K562 (cell line): Measurements from ENCODE around the gene FKBP11. TPM values are rescaled to one million over a fixed set of nuclear protein-coding genes. Genes with fewer than 3 reads are reported as not detected.

Source experiments
- ATAC-seq: fragments of 200-7000 bp; cut with Tn5 transposase; 3 replicates; pipeline ENCODE4 v1.9.1; 2020; ENCODE audit warnings: moderate library complexity
- BruUV-seq: library from RNA; stranded (reverse); fragments of 400-500 nt; replicated peaks from 2 replicates; lab custom pipeline; 2021; lab: Mats Ljungman, UMichigan
- CTCF ChIA-PET: fragments of 300-600 bp; formaldehyde crosslinking; extraction: SDS; loops from one replicate; lab custom pipeline; 2021; ENCODE audit warnings: low intra/inter-chr PET ratio; lab: Yijun Ruan, JAX
- POLR2A ChIA-PET: fragments of 300-600, 350-650 bp; sonication (Branson Sonifier 250); formaldehyde crosslinking; extraction: SDS; loops from one replicate; lab custom pipeline; 2021; ENCODE audit warnings: antibody characterized with exemption, inconsistent platforms; lab: Yijun Ruan, JAX
- DNase-seq, 4 experiments: peaks; one replicate each; pipeline versions ENCODE4 v3.0.0 to v3.0.0-alpha.2; 2011 to 2018; ENCODE audit warnings: low spot score in 3 of 4, mixed read lengths in 3 of 4; ENCODE audit errors: extremely low read depth in 1 of 4
- FAIRE-seq: peaks from 2 replicates; lab custom pipeline; 2011; peaks lifted over from hg19 to GRCh38; lab: Jason Lieb, UNC
- H2AFZ ChIP-seq: 2 replicates; pipeline ENCODE4 v1.6.0; 2011; ENCODE audit warnings: low read depth, low read length, control low read depth, inconsistent platforms
- H3K27ac ChIP-seq: fragments of 200-600 bp; 3 replicates; pipeline ENCODE4 v1.8.0; 2011; ENCODE audit warnings: low read depth, mild to moderate bottlenecking, control low read depth, inconsistent platforms, low read length, moderate library complexity, mixed read lengths; ENCODE audit errors: extremely low read depth
- H3K27me3 ChIP-seq, 2 experiments: fragments of 300-600 bp in 1 of 2; 2 replicates in 1 of 2; 3 replicates in 1 of 2; pipeline versions ENCODE4 v1.6.0 to v1.8.0; 2011; ENCODE audit warnings: inconsistent platforms in 2 of 2, low read length in 2 of 2, mild to moderate bottlenecking in 1 of 2, mixed read lengths in 1 of 2, moderate library complexity in 1 of 2; ENCODE audit not compliant: control insufficient read depth in 2 of 2, insufficient read depth in 2 of 2
- H3K36me3 ChIP-seq: fragments of 300-600 bp; 3 replicates; pipeline ENCODE4 v1.8.0; 2011; ENCODE audit warnings: mild to moderate bottlenecking, low read length, inconsistent platforms; ENCODE audit not compliant: control insufficient read depth, insufficient read depth
- H3K4me1 ChIP-seq, 2 experiments: fragments of 200-600 bp in 1 of 2; replicated peaks in 1 of 2; 2 replicates in 1 of 2; 3 replicates in 1 of 2; pipeline versions ENCODE4 v1.5.1 to v1.8.0; 2011; ENCODE audit warnings: inconsistent platforms in 2 of 2, low read length in 2 of 2, mild to moderate bottlenecking in 1 of 2, mixed read lengths in 1 of 2, moderate library complexity in 1 of 2; ENCODE audit not compliant: control insufficient read depth in 2 of 2, insufficient read depth in 2 of 2
- H3K4me2 ChIP-seq: 2 replicates; pipeline ENCODE4 v1.6.1; 2011; ENCODE audit warnings: low read length, control low read depth, inconsistent platforms, mixed read lengths; ENCODE audit not compliant: insufficient read depth
- H3K4me3 ChIP-seq: fragments of 200-600 bp; sonication (generic), shearing (Covaris generic); 2 replicates; pipeline ENCODE4 v1.5.1; 2016; ENCODE audit warnings: control low read depth, inconsistent platforms
- H3K79me2 ChIP-seq: fragments of 200-600 bp; 3 replicates; pipeline ENCODE4 v1.8.0; 2011; ENCODE audit warnings: low read length, inconsistent platforms; ENCODE audit not compliant: control insufficient read depth, insufficient read depth
- H3K9ac ChIP-seq, 2 experiments: 2 replicates each; pipeline versions ENCODE4 v1.6.0 to v1.6.1; 2011; ENCODE audit warnings: low read depth in 2 of 2, low read length in 2 of 2, control low read depth in 1 of 2, inconsistent platforms in 1 of 2, mild to moderate bottlenecking in 1 of 2, mixed read lengths in 1 of 2; ENCODE audit not compliant: insufficient read depth in 1 of 2
- H3K9me1 ChIP-seq: one replicate; pipeline ENCODE4 v1.6.0; 2011; ENCODE audit warnings: inconsistent platforms, mild to moderate bottlenecking, low read length, moderate library complexity; ENCODE audit not compliant: control insufficient read depth, insufficient read depth
- H3K9me3 ChIP-seq: replicated peaks from 2 replicates; pipeline ENCODE4 v1.5.1; 2011; ENCODE audit warnings: low read depth, low read length, inconsistent platforms; ENCODE audit not compliant: control insufficient read depth, insufficient read depth
- H4K20me1 ChIP-seq: replicated peaks from 2 replicates; pipeline ENCODE4 v1.6.1; 2011; ENCODE audit warnings: low read length, inconsistent platforms, mixed read lengths; ENCODE audit not compliant: control insufficient read depth, insufficient read depth
- CCNT2 ChIP-seq: IDR thresholded peaks from 2 replicates; pipeline ENCODE4 v1.6.1; 2011; ENCODE audit warnings: borderline replicate concordance, low read depth, mild to moderate bottlenecking, moderate library complexity, mixed read lengths, low read length; ENCODE audit not compliant: insufficient read length; ENCODE audit errors: extremely low read depth
- CEBPG ChIP-seq, 3 experiments: fragments of 200-800 bp in 1 of 3; sonication (Bioruptor generic) in 1 of 3; sonication (generic) in 1 of 3; formaldehyde crosslinking in 1 of 3; IDR thresholded peaks in 2 of 3; conservative IDR thresholded peaks in 1 of 3; 2 replicates each; pipeline versions ENCODE4 v1.6.1 to v1.8.0; 2016 to 2022; ENCODE audit warnings: missing compliant biosample characterization in 2 of 3, missing genetic modification characterization in 2 of 3, mild to moderate bottlenecking in 1 of 3, missing genetic modification reagents in 1 of 3
- HOXB6 ChIP-seq: fragments of 250-450 bp; sonication (Bioruptor Pico); IDR thresholded peaks from 2 replicates; pipeline ENCODE4 v1.5.1; 2022; ENCODE audit warnings: mild to moderate bottlenecking, borderline replicate concordance
- MITF ChIP-seq: IDR thresholded peaks from 2 replicates; pipeline ENCODE4 v1.6.1; 2014; ENCODE audit warnings: antibody characterized with exemption
- ZBTB26 ChIP-seq: fragments of 450-650 bp; formaldehyde crosslinking; IDR thresholded peaks from 2 replicates; pipeline ENCODE4 v1.4.0; 2022; ENCODE audit warnings: missing genetic modification characterization
- ZNF146 ChIP-seq: IDR thresholded peaks from one replicate; pipeline ENCODE4 v1.6.1; 2018; ENCODE audit warnings: missing compliant biosample characterization; ENCODE audit not compliant: unreplicated experiment
- ZNF165 ChIP-seq: fragments of 250-450 bp; sonication (Bioruptor Pico); IDR thresholded peaks from 2 replicates; pipeline ENCODE4 v1.4.0; 2020; ENCODE audit warnings: borderline replicate concordance
- ZNF174 ChIP-seq: fragments of 250-450 bp; sonication (Bioruptor Pico); IDR thresholded peaks from 2 replicates; pipeline ENCODE4 v1.4.0; 2020; ENCODE audit warnings: mild to moderate bottlenecking
- ZNF707 ChIP-seq: fragments of 250-450 bp; sonication (Bioruptor Pico); conservative IDR thresholded peaks from 2 replicates; pipeline ENCODE4 v1.8.0; 2022; ENCODE audit warnings: inconsistent platforms, mild to moderate bottlenecking, moderate library complexity
- WGBS: fragments of 100-300 bp; shearing (Covaris generic); methylation state at CpG from one replicate; pipeline ENCODE4 v1.1.6; 2016; ENCODE audit warnings: low coverage, mixed read lengths; ENCODE audit not compliant: insufficient coverage; ENCODE audit errors: missing lambda C conversion rate; 5-methylcytosine and 5-hydroxymethylcytosine counted together
- in situ Hi-C: fragments of 300-500 bp; cut with MboI; formaldehyde crosslinking; loops from 4 replicates; pipeline ENCODE4 v1.15.0; 2018; ENCODE audit warnings: inconsistent platforms, mixed read lengths
- intact Hi-C: fragments of 100-400 bp; cut with micrococcal nuclease; formaldehyde crosslinking; loops from 2 replicates; pipeline ENCODE4 v1.14.2; 2022
- polyA plus RNA-seq, 8 experiments: library from polyadenylated mRNA; depleted of rRNA in 4 of 8; stranded (reverse) in 5 of 8; unstranded in 3 of 8; fragments of >200 nt; fragmentation: Nextera tagmentation in 2 of 8; fragmentation: Illumina TruSeq in 1 of 8; extraction: Ambion mirVana in 2 of 8; extraction: Trizol in 1 of 8; gene quantifications; 2 replicates each; pipeline versions ENCODE4 v1.2.1 to v1.2.3, GENCODE V29; 2011 to 2014; ENCODE audit warnings: inconsistent platforms in 1 of 8, missing spikeins in 1 of 8
- total RNA-seq, 7 experiments: library from RNA; depleted of rRNA in 6 of 7; stranded (reverse); fragments of >200 nt in 6 of 7; fragmentation: Illumina TruSeq in 2 of 7; extraction: Trizol in 2 of 7; gene quantifications; 2 replicates each; pipeline versions ENCODE4 v1.2.1 to v1.2.3, GENCODE V29; 2011 to 2021; ENCODE audit warnings: low replicate concordance in 1 of 7

FKBP11 gene
- total and polyA plus RNA-seq, 9 of the 15 experiments (the other 6 are each of a cell fraction or from before 2014, with no cell fraction given), result 1.6 to 8.2 (median 5.8) TPM

GRCh38 chr12:48903363-48903981 is 21.8 kb downstream of the FKBP11 start (continued):
- no peak for TF ChIP-seq ZBTB26 (CRISPR knock-in tag)
- TF ChIP-seq ZNF165 (CRISPR knock-in tag), result no peak
- TF ChIP-seq ZNF146 (CRISPR knock-in tag), result no peak
- no peak for TF ChIP-seq ZNF707
- no peak for TF ChIP-seq MITF

- Histone ChIP-seq H3K4me1 (no peaks in the 10 kb centered on the region; a peak in 1 of 5 replicates), H3K4me2 (no peak overlapping the region), H3K9me1 (no peaks in the 10 kb centered on the region), H2AFZ (no peak overlapping the region), H3K9me3 (no peaks in the 10 kb centered on the region), H3K79me2 (no peaks in the 10 kb centered on the region), H3K4me3 (no peak overlapping the region), H3K27me3 (peaks cover 2 to 26% of the 10 kb centered on the region in 2 experiments; a peak in 3 of 5 replicates), H4K20me1 (no peaks in the 10 kb centered on the region), H3K9ac (no peak overlapping the region), H3K36me3 (no peaks in the 10 kb centered on the region), H3K27ac (no peak overlapping the region)
- TF ChIP-seq CCNT2, result no peak
- no peak for TF ChIP-seq HOXB6 (CRISPR knock-in tag)
- no peak for TF ChIP-seq CEBPG (CRISPR knock-in tag; IDR thresholded peaks at IDR 0.05)
- TF ChIP-seq CEBPG (tag; conservative IDR thresholded peaks at IDR 0.05 in 1 of 2, IDR thresholded peaks at IDR 0.05 in 1 of 2), result no peak
- TF ChIP-seq ZNF174, result no peak
- CTCF ChIA-PET, result no interaction called here
- intact Hi-C loops, result no loop called here
- POLR2A ChIA-PET, result interaction anchor here (0.7 kb wide), 2 partner anchors 10 to 15 kb away, joined by 3 read pairs; no protein-coding TSS in a partner anchor
- ATAC-seq, result no peak
- WGBS, result 20% methylated on average over 2 of the region's 2 CpGs
- in situ Hi-C loops, result no loop called here
- BruUV-seq, result no TSS peak
- no peak for DNase-seq
- FAIRE-seq, result no peak
Measured at GRCh38 chr12:48901278-48901677, 24.0 kb downstream of the FKBP11 start.
